ENCODE measurements around the gene PSMB9.

PSMB9 gene

DNA sequence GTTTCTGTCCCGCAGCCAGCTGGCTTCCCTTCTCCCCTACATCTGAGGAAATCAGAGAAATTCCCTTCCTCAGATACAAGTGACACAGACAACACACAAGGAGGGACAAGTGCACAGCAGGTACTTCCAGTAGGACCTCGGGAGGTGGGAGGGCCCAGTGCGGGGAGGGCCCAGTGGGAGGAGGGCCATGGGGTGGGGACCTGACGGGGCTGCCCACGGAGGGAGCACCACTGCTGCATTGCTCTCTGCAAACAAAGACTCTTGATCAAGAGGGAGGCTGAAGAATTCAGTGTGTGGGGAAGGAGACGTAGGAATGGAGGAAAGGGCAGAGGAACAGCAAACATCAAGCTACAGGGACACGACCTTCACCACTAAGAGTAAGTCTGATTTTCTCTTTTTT lies 24.5 kb upstream of the PSMB9 start:
- Histone ChIP-seq H3K36me3 (ENCODE audit: insufficient read depth, low read depth, low read length) (peaks cover 23% of the 10 kb centered on the region), H3K4me1 (ENCODE audit: insufficient read depth, low read length) (no peaks in the 10 kb centered on the region)

DNA sequence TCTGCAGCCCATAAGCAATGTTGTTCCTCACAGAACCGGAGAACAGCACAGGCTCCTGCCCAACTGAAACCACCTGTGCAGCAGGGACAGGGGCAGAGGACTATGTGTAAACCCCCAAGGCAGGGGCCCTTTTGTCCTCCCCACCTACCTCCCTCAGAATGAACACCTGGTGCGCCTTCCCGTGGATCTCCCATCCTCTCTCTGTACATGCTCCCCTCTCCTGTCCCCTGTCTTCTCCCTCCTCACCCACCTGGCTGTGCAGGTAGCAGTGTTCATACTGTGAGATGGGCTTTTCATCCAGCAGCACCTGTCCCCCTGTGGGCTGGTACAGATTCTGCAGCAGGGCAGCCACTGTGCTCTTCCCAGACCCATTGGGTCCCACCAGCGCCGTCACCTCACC lies 24.0 kb upstream of the PSMB9 start:
- H3K9ac ChIP-seq (ENCODE audit: low read depth, low read length) = no peak overlapping the region

More for the DNA sequence above, 24.5 kb upstream of the PSMB9 start:
- Histone ChIP-seq H3K27ac (ENCODE audit: low read length) (no peak overlapping the region), H3K9ac (ENCODE audit: low read depth, low read length) (no peak overlapping the region), H3K27me3 (ENCODE audit: insufficient read depth, low read length) (no peaks in the 10 kb centered on the region), H3K9me3 (ENCODE audit: insufficient read depth, low read depth, low read length) (no peaks in the 10 kb centered on the region), H3K4me3 (ENCODE audit: low read length) (no peak overlapping the region)

DNA sequence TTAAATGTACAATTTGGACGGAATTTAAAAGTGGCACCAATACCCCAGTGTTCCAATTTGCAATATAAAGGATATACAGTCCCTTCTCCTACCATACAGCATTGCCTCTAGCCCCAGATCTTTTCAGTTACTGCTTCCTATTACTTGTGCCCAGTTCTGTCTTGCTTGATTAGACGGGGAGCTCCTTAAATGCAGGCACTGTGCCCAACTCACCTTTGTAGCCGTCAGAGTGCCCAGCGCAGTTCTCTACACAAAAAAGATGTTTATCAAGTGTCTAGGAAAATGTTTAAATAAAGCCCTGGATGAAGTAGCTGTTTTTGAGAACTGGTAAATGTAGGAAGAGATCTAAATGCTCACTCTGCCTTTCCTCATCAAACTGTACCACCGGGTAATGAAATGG lies 23.1 kb upstream of the PSMB9 start:
- Histone ChIP-seq H3K27ac (ENCODE audit: low read length) (no peak overlapping the region), H3K9me3 (ENCODE audit: insufficient read depth, low read depth, low read length) (no peaks in the 10 kb centered on the region), H3K9ac (ENCODE audit: low read depth, low read length) (no peak overlapping the region), H3K36me3 (ENCODE audit: insufficient read depth, low read depth, low read length) (peaks cover 23% of the 10 kb centered on the region), H3K27me3 (ENCODE audit: insufficient read depth, low read length) (no peaks in the 10 kb centered on the region), H3K4me3 (ENCODE audit: low read length) (no peak overlapping the region), H3K4me1 (ENCODE audit: insufficient read depth, low read length) (no peaks in the 10 kb centered on the region)

More for the DNA sequence above, 24.0 kb upstream of the PSMB9 start:
- Histone ChIP-seq H3K27ac (ENCODE audit: low read length) (no peak overlapping the region), H3K36me3 (ENCODE audit: insufficient read depth, low read depth, low read length) (peaks cover 23% of the 10 kb centered on the region), H3K27me3 (ENCODE audit: insufficient read depth, low read length) (no peaks in the 10 kb centered on the region), H3K4me1 (ENCODE audit: insufficient read depth, low read length) (no peaks in the 10 kb centered on the region), H3K4me3 (ENCODE audit: low read length) (no peak overlapping the region), H3K9me3 (ENCODE audit: insufficient read depth, low read depth, low read length) (no peaks in the 10 kb centered on the region)

DNA sequence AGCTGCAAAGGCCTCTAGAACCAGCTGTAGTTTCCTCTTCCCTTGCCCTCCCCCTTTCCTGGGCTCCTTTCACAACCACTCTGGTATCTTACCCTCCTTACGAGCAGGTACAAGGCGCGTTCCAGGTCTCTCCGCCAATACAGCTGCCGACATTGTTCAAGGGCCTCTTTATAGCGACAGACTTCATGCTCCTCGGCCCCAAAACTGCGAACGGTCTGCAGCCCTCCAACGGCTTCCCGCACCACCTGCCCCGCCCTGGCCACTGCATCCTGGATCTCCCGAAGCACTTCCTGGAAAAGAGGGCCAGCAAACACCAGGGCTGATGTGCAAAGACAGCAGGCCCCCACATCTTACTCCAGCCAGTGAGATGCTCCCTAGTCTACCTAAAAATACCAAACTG lies 21.5 kb upstream of the PSMB9 start:
- Histone ChIP-seq H3K9me3 (ENCODE audit: insufficient read depth, low read depth, low read length) (no peaks in the 10 kb centered on the region), H3K27me3 (ENCODE audit: insufficient read depth, low read length) (no peaks in the 10 kb centered on the region), H3K36me3 (ENCODE audit: insufficient read depth, low read depth, low read length) (peaks cover 23% of the 10 kb centered on the region), H3K4me3 (ENCODE audit: low read length) (no peak overlapping the region), H3K4me1 (ENCODE audit: insufficient read depth, low read length) (no peaks in the 10 kb centered on the region), H3K27ac (ENCODE audit: low read length) (no peak overlapping the region), H3K9ac (ENCODE audit: low read depth, low read length) (no peak overlapping the region)

DNA sequence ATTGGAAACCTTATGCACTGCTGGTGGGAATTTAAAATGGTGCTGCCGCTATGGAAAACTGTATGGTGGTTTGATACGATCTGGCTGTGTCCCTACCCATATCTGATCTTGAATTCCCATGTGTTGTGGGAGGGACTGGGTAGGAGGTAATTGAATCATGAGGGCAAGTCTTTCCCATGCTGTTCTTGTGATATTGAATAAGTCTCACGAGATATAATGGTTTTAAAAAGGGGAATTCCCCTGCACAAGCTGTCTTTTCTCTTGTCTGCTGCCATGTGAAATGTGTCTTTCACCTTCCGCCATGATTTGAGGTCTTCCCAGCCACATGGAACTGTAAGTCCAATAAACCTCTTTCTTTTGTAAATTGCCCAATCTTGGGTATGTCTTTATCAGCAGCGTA lies 20.3 kb upstream of the PSMB9 start:
- H3K9ac ChIP-seq (ENCODE audit: low read depth, low read length) = no peak overlapping the region
- H3K4me1 ChIP-seq (ENCODE audit: insufficient read depth, low read length) = no peaks in the 10 kb centered on the region
- H3K27ac ChIP-seq (ENCODE audit: low read length) = no peak overlapping the region
- no peaks in the 10 kb centered on the region for H3K9me3 ChIP-seq (ENCODE audit: insufficient read depth, low read depth, low read length)
- peaks cover 23% of the 10 kb centered on the region for H3K36me3 ChIP-seq (ENCODE audit: insufficient read depth, low read depth, low read length)
- H3K4me3 ChIP-seq (ENCODE audit: low read length) = no peak overlapping the region
- no peaks in the 10 kb centered on the region for H3K27me3 ChIP-seq (ENCODE audit: insufficient read depth, low read length)

DNA sequence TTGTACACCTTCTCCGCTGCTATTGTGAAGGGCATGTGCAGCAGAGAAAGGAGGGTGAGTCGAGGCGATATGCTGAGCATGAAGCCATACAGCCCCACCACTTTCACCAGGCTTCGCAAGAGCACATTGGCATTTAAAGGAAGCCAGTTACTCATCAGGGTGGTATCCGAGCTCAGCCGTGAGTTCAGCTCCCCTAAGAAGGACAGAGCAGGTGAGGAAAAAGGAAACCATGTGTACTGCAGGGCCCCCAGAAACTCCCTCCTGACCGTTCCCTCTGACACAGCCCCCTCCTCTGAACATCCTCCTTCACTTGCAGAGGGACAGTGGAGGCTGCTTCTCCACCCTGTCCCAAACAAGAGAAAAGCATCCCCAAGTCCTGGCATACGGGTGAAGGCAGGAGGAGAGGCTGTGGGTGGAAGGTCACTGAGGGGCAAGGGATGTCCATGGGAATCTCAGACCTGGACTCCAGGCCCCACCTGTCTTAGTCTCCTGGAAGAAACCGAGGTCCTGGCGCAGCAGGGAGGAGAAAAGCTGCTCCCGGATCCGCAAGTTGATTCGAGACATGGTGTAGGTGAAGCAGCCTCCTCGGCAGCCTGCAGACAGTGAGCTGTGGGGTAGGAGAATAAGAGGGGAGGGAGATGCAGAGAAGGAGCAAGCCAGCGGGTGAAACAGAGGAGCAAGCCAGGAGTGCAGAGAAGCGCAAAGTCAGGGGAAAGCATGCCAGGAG lies 18.7 kb upstream of the PSMB9 start:
- no peak overlapping the region for H3K27ac ChIP-seq (ENCODE audit: low read length)
- H3K4me3 ChIP-seq (ENCODE audit: low read length) = no peak overlapping the region
- H3K9me3 ChIP-seq (ENCODE audit: insufficient read depth, low read depth, low read length) = no peaks in the 10 kb centered on the region
- H3K36me3 ChIP-seq (ENCODE audit: insufficient read depth, low read depth, low read length) = peaks cover 11% of the 10 kb centered on the region
- no peaks in the 10 kb centered on the region for H3K4me1 ChIP-seq (ENCODE audit: insufficient read depth, low read length)
- no peak overlapping the region for H3K9ac ChIP-seq (ENCODE audit: low read depth, low read length)
- H3K27me3 ChIP-seq (ENCODE audit: insufficient read depth, low read length) = 0 out of 2 replicates have a peak, but pooled peaks cover 3% of the 10 kb centered on the region

DNA sequence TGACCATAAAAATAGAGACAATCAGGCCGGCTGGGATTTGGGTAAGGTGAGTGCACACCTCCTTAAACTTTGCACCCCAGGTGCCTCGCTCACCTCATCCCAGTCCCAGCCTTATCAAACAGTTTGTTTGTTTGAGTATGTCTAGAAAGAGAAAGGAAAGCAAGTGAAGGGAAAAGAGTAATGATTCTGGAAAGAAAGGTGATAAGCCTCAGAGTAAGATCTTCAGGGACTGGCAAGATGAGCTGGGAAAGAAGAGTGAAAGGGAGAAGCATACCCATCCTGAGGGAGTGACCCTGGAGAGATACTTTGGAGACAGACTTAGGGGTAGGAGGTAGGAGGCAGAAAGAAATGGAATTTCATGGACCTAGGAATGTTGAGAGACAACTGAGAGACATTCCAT lies 17.1 kb upstream of the PSMB9 start:
- Histone ChIP-seq H3K4me1 (ENCODE audit: insufficient read depth, low read length) (no peaks in the 10 kb centered on the region), H3K27me3 (ENCODE audit: insufficient read depth, low read length) (peaks cover 10% of the 10 kb centered on the region), H3K9me3 (ENCODE audit: insufficient read depth, low read depth, low read length) (no peaks in the 10 kb centered on the region), H3K4me3 (ENCODE audit: low read length) (no peak overlapping the region), H3K36me3 (ENCODE audit: insufficient read depth, low read depth, low read length) (no peaks in the 10 kb centered on the region; the same call in 1 of the 2 replicates), H3K9ac (ENCODE audit: low read depth, low read length) (no peak overlapping the region), H3K27ac (ENCODE audit: low read length) (no peak overlapping the region)

DNA sequence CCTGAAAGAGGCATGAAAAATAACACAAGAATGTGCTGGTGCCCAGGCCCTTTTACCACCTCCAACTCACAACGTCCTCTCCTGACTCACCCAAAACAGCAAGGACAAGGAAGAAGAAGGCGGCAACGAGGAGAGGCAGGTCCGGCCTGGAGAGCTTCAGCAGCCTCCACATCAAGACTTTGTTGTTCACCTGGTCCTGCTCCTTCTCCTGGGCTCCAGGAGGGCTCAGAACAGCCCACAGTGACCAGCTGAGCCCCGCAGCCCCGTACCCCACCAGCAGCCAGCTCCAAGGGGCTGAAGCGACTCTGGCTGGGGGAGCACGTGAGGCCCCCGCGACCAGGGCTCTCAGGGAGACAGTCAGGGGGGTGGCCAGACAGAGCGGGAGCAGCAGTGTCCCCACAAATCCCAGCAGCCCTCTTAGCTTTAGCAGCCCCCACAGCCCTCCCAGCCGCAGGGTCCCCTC lies 16.3 kb upstream of the PSMB9 start:
- no peaks in the 10 kb centered on the region for H3K9me3 ChIP-seq (ENCODE audit: insufficient read depth, low read depth, low read length)
- peak overlapping the region; percentile 78 for H3K4me3 ChIP-seq (ENCODE audit: low read length)
- H3K36me3 ChIP-seq (ENCODE audit: insufficient read depth, low read depth, low read length) = no peaks in the 10 kb centered on the region; the same call in 1 of the 2 replicates
- H3K27me3 ChIP-seq (ENCODE audit: insufficient read depth, low read length) = peaks cover 18% of the 10 kb centered on the region
- H3K4me1 ChIP-seq (ENCODE audit: insufficient read depth, low read length) = no peaks in the 10 kb centered on the region
- H3K9ac ChIP-seq (ENCODE audit: low read depth, low read length) = peak overlapping the region; percentile 65; the same call in 1 of the 2 replicates
- no peak overlapping the region for H3K27ac ChIP-seq (ENCODE audit: low read length)

DNA sequence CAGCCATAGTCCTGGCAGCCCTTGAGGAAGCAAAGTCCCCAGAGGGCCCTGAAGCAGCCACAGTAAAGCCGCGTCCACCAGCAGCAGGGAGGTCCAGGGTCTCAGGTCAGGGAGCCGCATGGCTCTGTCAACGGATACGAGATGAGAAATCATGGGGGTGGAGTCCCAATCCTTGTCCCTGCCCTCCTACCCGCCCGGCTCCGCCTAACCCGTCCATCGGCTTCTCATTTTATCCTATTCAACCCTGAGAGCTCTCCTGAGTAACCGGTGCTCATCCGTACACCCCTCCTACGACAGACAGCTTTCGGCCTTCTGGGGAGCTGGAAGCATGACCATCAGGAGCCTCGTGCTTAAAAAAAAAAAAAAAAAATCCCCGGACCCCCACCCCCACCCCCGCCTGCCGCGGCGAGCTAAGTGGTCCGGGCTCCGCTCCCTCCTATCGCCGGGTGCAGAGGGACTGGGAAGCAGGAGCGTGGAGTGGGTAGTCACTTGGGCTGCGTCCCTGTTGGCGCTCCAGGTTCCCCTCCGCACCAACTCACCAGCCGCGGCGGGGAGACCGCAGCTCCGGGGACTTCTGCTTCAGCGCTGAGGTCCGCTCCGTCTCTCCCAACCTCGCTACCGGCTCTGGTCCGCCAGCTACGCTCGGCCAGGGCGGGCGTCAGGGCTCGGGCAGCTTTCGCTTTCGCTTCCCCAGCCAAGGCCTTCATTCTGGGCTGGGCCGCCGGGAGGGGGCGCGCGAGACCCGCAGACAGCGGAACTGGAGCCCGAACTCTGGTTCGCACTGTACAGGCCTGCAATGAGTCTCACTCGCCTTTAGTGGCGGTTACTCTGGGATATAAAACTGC lies 15.7 kb upstream of the PSMB9 start, which contains the start of gene TAP2:
TSS of gene TAP2 (minus strand) at position 626 of the 845 bp plus-strand sequence. CDS start at position 120, 506 bp downstream.
- Histone ChIP-seq H3K36me3 (ENCODE audit: insufficient read depth, low read depth, low read length) (no peaks in the 10 kb centered on the region; the same call in 1 of the 2 replicates), H3K4me1 (ENCODE audit: insufficient read depth, low read length) (peaks cover 3% of the 10 kb centered on the region; the same call in 1 of the 2 replicates), H3K9me3 (ENCODE audit: insufficient read depth, low read depth, low read length) (no peaks in the 10 kb centered on the region), H3K27me3 (ENCODE audit: insufficient read depth, low read length) (peaks cover 25% of the 10 kb centered on the region), H3K4me3 (ENCODE audit: low read length) (peak within 1 kb of the TSS; percentile 78), H3K27ac (ENCODE audit: low read length) (no peak within 1 kb of the TSS), H3K9ac (ENCODE audit: low read depth, low read length) (peak within 1 kb of the TSS; percentile 65; the same call in 1 of the 2 replicates)

DNA sequence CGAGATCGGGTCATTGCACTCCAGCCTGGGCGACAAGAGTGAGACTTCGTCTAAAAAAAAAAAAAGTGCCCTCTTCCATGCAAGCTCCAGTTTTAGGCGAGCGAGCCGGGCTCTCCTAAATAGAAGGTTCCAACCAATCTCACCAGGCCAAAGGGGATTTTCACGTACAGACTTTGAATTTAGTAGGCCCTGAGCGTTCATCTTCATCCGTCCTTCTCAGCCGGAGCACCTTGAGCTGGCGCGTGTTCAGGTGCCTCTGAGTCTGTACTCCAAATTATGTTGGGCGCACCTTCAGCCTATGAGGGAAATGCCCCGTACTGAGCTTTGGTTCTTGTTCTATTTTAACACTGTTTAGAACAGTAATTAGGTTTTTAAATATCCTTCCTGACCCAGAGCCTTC lies 14.6 kb upstream of the PSMB9 start:
- H3K4me1 ChIP-seq (ENCODE audit: insufficient read depth, low read length) = peaks cover 3% of the 10 kb centered on the region; the same call in 1 of the 2 replicates
- no peaks in the 10 kb centered on the region for H3K9me3 ChIP-seq (ENCODE audit: insufficient read depth, low read depth, low read length)
- H3K9ac ChIP-seq (ENCODE audit: low read depth, low read length) = no peak overlapping the region
- H3K4me3 ChIP-seq (ENCODE audit: low read length) = no peak overlapping the region
- no peak overlapping the region for H3K27ac ChIP-seq (ENCODE audit: low read length)
- no peaks in the 10 kb centered on the region; the same call in 1 of the 2 replicates for H3K36me3 ChIP-seq (ENCODE audit: insufficient read depth, low read depth, low read length)
- peaks cover 35% of the 10 kb centered on the region for H3K27me3 ChIP-seq (ENCODE audit: insufficient read depth, low read length)

DNA sequence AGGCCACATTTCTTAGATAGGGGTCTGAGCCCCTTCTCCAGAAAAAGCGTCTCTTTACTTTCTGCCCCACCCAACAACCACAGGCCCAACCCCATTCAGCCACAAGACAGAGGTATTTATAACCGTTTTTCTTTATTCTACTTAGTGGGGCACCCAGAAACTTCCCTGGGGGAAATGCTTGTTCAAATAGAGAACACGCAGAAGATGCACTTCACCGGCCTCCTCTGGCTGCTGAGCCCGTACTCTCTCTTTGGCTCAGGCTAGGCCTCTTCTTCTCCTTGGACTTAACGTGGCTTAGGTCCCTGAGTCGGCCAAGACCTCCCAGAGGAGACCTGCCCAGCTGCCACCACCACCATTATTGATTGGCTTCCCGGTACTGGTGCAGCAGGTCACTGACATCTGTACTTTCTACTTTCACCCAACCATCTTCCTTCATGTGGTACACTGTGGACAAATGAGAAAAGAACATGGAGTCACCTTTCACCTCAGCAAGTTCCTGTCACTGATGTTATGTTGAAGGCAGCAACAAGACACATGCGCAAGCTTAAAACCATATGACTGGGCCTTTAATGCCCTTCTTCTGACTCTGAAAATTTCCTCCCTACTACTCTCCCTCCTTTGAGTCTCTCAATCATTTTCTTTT lies 13.3 kb upstream of the PSMB9 start:
- Histone ChIP-seq H3K4me3 (ENCODE audit: low read length) (no peak overlapping the region), H3K9me3 (ENCODE audit: insufficient read depth, low read depth, low read length) (no peaks in the 10 kb centered on the region), H3K4me1 (ENCODE audit: insufficient read depth, low read length) (peaks cover 3% of the 10 kb centered on the region; the same call in 1 of the 2 replicates), H3K36me3 (ENCODE audit: insufficient read depth, low read depth, low read length) (no peaks in the 10 kb centered on the region), H3K27ac (ENCODE audit: low read length) (no peak overlapping the region), H3K9ac (ENCODE audit: low read depth, low read length) (no peak overlapping the region), H3K27me3 (ENCODE audit: insufficient read depth, low read length) (peaks cover 44% of the 10 kb centered on the region)

All from iPS-20b (cell line).